Breast epithelium (tissue), 3 donors: ENCODE data around the gene ARID1B.

Source experiments
- POLR2A ChIP-seq: fragments of 450-650 bp; IDR thresholded peaks from one replicate; pipeline ENCODE4 v1.6.1; 2016; ENCODE audit warnings: antibody characterized with exemption, mild to moderate bottlenecking, moderate library complexity
- POLR2AphosphoS5 ChIP-seq, 3 donors: sonication (generic); formaldehyde crosslinking; IDR thresholded peaks; one replicate each; pipeline ENCODE4 v1.6.1; 2017; ENCODE audit warnings: antibody characterized with exemption in 3 of 3
- TF ChIP-seq, protein P1 (sequence below), 3 donors: fragments of 450-650 bp; IDR thresholded peaks; one replicate each; pipeline ENCODE4 v1.5.1; 2016 to 2017; ENCODE audit warnings: antibody characterized with exemption in 3 of 3, mild to moderate bottlenecking in 3 of 3, moderate library complexity in 3 of 3

DNA sequence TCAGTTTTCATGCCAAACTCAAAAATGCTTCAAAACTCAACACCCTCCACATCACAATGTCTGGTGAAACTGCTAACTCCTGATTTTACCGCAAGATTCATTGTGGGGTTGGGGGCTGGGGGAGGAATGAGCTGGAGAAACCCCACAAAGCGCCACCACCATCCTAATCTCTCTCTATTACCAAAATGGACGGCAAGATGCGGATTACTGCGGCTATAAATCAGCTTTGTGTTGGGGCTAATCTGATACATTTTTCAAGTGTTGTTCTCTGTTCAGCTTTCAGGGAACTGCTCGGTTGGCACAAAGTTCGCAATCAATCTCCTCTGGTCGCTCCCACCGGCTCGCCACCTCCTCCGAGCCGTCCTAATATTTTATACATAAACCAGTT lies 462.5 kb downstream of the ARID1B start:
- TF ChIP-seq, protein P1, sequence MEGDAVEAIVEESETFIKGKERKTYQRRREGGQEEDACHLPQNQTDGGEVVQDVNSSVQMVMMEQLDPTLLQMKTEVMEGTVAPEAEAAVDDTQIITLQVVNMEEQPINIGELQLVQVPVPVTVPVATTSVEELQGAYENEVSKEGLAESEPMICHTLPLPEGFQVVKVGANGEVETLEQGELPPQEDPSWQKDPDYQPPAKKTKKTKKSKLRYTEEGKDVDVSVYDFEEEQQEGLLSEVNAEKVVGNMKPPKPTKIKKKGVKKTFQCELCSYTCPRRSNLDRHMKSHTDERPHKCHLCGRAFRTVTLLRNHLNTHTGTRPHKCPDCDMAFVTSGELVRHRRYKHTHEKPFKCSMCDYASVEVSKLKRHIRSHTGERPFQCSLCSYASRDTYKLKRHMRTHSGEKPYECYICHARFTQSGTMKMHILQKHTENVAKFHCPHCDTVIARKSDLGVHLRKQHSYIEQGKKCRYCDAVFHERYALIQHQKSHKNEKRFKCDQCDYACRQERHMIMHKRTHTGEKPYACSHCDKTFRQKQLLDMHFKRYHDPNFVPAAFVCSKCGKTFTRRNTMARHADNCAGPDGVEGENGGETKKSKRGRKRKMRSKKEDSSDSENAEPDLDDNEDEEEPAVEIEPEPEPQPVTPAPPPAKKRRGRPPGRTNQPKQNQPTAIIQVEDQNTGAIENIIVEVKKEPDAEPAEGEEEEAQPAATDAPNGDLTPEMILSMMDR (IDR thresholded peaks at IDR 0.05) = no peak
- TF ChIP-seq POLR2A (no peak), POLR2AphosphoS5 (IDR thresholded peaks at IDR 0.05) (no peak)
